ENCODE results near the gene PTPRG.

DNA sequence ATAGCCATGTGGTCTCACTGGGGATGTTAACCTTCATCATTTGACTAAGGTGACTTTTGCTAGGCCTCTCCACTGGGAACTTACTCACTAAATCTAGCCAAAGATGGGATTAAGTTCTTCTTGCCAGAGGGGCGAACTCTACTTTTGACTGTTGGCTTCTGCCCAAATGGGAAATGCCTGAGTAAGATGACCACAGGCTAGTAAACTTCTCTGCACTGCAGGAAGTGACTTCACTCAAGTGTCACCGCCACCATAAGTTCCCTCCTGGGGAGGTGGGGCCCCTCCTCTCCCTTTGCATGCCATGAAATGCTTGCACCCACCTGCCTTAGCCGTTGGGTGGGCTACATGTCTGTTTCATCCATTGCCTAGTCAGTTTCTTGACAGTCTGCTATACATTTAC is 423.6 kb downstream of the PTPRG start:
- TF ChIP-seq, protein P1, sequence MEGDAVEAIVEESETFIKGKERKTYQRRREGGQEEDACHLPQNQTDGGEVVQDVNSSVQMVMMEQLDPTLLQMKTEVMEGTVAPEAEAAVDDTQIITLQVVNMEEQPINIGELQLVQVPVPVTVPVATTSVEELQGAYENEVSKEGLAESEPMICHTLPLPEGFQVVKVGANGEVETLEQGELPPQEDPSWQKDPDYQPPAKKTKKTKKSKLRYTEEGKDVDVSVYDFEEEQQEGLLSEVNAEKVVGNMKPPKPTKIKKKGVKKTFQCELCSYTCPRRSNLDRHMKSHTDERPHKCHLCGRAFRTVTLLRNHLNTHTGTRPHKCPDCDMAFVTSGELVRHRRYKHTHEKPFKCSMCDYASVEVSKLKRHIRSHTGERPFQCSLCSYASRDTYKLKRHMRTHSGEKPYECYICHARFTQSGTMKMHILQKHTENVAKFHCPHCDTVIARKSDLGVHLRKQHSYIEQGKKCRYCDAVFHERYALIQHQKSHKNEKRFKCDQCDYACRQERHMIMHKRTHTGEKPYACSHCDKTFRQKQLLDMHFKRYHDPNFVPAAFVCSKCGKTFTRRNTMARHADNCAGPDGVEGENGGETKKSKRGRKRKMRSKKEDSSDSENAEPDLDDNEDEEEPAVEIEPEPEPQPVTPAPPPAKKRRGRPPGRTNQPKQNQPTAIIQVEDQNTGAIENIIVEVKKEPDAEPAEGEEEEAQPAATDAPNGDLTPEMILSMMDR (conservative IDR thresholded peaks at IDR 0.05; ENCODE audit: low read length) = no peak
- no peak for TF ChIP-seq EZH2phosphoT487 (IDR thresholded peaks at IDR 0.05; ENCODE audit: borderline replicate concordance, low read depth, low read length)
